ENCODE results near the gene COL7A1. TPM values are rescaled to one million over a fixed set of nuclear protein-coding genes. Genes with fewer than 3 reads are reported as not detected.

Gene COL7A1
- total RNA-seq (2.1 and 3.3 TPM in 2 replicates), polyA plus RNA-seq (0.75 and 2.9 TPM in 2 replicates), polyA minus RNA-seq (0.09 and 0.21 TPM in 2 replicates)
- 0.61 TPM for total RNA-seq (2013)

- ATAC-seq (ENCODE audit: low read depth) = peak; percentile 15
- H3K4me3 Mint-ChIP-seq = peak within 1 kb of the TSS; percentile 45
- 4% methylated on average over 26 of the region's 35 CpGs for WGBS (ENCODE audit: insufficient coverage)
- ChIA-PET POLR2A (no interaction called here), CTCF (no interaction called here)
- peaks cover 24% of the 10 kb centered on the region for H3K27me3 Mint-ChIP-seq
- no peaks in the 10 kb centered on the region for H3K9me3 Mint-ChIP-seq (ENCODE audit: insufficient read depth)
- no peaks in the 10 kb centered on the region for H3K79me2 ChIP-seq (ENCODE audit: control insufficient read depth, insufficient read depth, low read length)
- peak within 1 kb of the TSS; percentile 38 for H2AFZ ChIP-seq (ENCODE audit: insufficient read depth, low read depth, low read length, poor library complexity, severe bottlenecking)
- peaks cover 0 to 33% (median 6%) of the 10 kb centered on the region in 4 experiments for H3K27me3 ChIP-seq (replicated peaks in 1 of 4; ENCODE audit: control extremely low read depth in 1 of 4, control insufficient read depth in 3 of 4, insufficient read depth in 4 of 4, low read length in 3 of 4)
- TF ChIP-seq EZH2 (IDR thresholded peaks at IDR 0.05; ENCODE audit: borderline replicate concordance, insufficient read depth, low read depth, low read length, poor library complexity, severe bottlenecking) = no peak
- TF ChIP-seq, protein P1, sequence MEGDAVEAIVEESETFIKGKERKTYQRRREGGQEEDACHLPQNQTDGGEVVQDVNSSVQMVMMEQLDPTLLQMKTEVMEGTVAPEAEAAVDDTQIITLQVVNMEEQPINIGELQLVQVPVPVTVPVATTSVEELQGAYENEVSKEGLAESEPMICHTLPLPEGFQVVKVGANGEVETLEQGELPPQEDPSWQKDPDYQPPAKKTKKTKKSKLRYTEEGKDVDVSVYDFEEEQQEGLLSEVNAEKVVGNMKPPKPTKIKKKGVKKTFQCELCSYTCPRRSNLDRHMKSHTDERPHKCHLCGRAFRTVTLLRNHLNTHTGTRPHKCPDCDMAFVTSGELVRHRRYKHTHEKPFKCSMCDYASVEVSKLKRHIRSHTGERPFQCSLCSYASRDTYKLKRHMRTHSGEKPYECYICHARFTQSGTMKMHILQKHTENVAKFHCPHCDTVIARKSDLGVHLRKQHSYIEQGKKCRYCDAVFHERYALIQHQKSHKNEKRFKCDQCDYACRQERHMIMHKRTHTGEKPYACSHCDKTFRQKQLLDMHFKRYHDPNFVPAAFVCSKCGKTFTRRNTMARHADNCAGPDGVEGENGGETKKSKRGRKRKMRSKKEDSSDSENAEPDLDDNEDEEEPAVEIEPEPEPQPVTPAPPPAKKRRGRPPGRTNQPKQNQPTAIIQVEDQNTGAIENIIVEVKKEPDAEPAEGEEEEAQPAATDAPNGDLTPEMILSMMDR (IDR thresholded peaks at IDR 0.05) = no peak
- no peak within 1 kb of the TSS for H3K9ac ChIP-seq (ENCODE audit: low read length)
- no peaks in the 10 kb centered on the region for H3K9me3 ChIP-seq (ENCODE audit: control extremely low read depth in 1 of 3, control insufficient read depth in 2 of 3, insufficient read depth in 1 of 3, low read length in 2 of 3)
- H3K4me1 Mint-ChIP-seq = peaks cover 9% of the 10 kb centered on the region
- H3K4me2 ChIP-seq (replicated peaks; ENCODE audit: low read depth, low read length, poor library complexity, severe bottlenecking) = peak within 1 kb of the TSS; percentile 53
- no peak within 1 kb of the TSS for H3K4me3 ChIP-seq (ENCODE audit: control extremely low read depth in 1 of 5, extremely low read depth in 1 of 5, insufficient read depth in 1 of 5, low read depth in 2 of 5, low read length in 4 of 5)
- intact Hi-C loops (cut with micrococcal nuclease) = no loop called here
- H3K4me1 ChIP-seq (ENCODE audit: control insufficient read depth in 2 of 2, insufficient read depth in 2 of 2, low read length in 2 of 2) = peaks cover 4 to 9% of the 10 kb centered on the region in 2 donors
- H3K36me3 ChIP-seq (replicated peaks in 1 of 2; ENCODE audit: control extremely low read depth in 1 of 2, control insufficient read depth in 1 of 2, extremely low read depth in 1 of 2, insufficient read depth in 2 of 2, low read length in 1 of 2) = peaks cover 0 to 24% of the 10 kb centered on the region in 2 experiments
- peak; percentile 71 for DNase-seq
- H3K27ac ChIP-seq (ENCODE audit: low read length in 2 of 2) = no peak within 1 kb of the TSS
- no peak within 1 kb of the TSS for H3K27ac Mint-ChIP-seq
- H4K20me1 ChIP-seq (ENCODE audit: control insufficient read depth, insufficient read depth, low read length, poor library complexity, severe bottlenecking) = no peaks in the 10 kb centered on the region
Measured at GRCh38 chr3:48595075-48595525, at the start of gene COL7A1. Gene COL7A1 (minus strand): TSS chr3:48595329. CDS start chr3:48595159, 170 bp downstream.

GRCh38 chr3:48642605-48643004 lies 47.5 kb upstream of the COL7A1 start:
- ATAC-seq (ENCODE audit: low read depth) = no peak
- Histone ChIP-seq H3K4me2 (replicated peaks; ENCODE audit: low read depth, low read length, poor library complexity, severe bottlenecking) (no peak overlapping the region), H3K4me1 (ENCODE audit: control insufficient read depth in 2 of 2, insufficient read depth in 2 of 2, low read length in 2 of 2) (no peaks in the 10 kb centered on the region), H2AFZ (ENCODE audit: insufficient read depth, low read depth, low read length, poor library complexity, severe bottlenecking) (no peak overlapping the region), H3K79me2 (ENCODE audit: control insufficient read depth, insufficient read depth, low read length) (no peaks in the 10 kb centered on the region), H3K9me3 (ENCODE audit: control extremely low read depth in 1 of 3, control insufficient read depth in 2 of 3, insufficient read depth in 1 of 3, low read length in 2 of 3) (no peaks in the 10 kb centered on the region), H3K4me3 (ENCODE audit: control extremely low read depth in 1 of 5, extremely low read depth in 1 of 5, insufficient read depth in 1 of 5, low read depth in 2 of 5, low read length in 4 of 5) (no peak overlapping the region), H3K27ac (ENCODE audit: low read length in 2 of 2) (no peak overlapping the region), H4K20me1 (ENCODE audit: control insufficient read depth, insufficient read depth, low read length, poor library complexity, severe bottlenecking) (no peaks in the 10 kb centered on the region), H3K27me3 (replicated peaks in 1 of 4; ENCODE audit: control extremely low read depth in 1 of 4, control insufficient read depth in 3 of 4, insufficient read depth in 4 of 4, low read length in 3 of 4) (peaks cover 0 to 11% (median 0%) of the 10 kb centered on the region in 4 experiments), H3K9ac (ENCODE audit: low read length) (no peak overlapping the region), H3K36me3 (replicated peaks in 1 of 2; ENCODE audit: control extremely low read depth in 1 of 2, control insufficient read depth in 1 of 2, extremely low read depth in 1 of 2, insufficient read depth in 2 of 2, low read length in 1 of 2) (no peaks in the 10 kb centered on the region)
- 98% methylated on average over 12 of the region's 12 CpGs for WGBS (ENCODE audit: insufficient coverage)
- Mint-ChIP-seq H3K27me3 (no peaks in the 10 kb centered on the region), H3K4me3 (no peak overlapping the region), H3K9me3 (ENCODE audit: insufficient read depth) (no peaks in the 10 kb centered on the region), H3K27ac (no peak overlapping the region), H3K4me1 (no peaks in the 10 kb centered on the region)
- ChIA-PET CTCF (no interaction called here), POLR2A (no interaction called here)
- TF ChIP-seq, protein P1 (IDR thresholded peaks at IDR 0.05) = no peak
- TF ChIP-seq EZH2 (IDR thresholded peaks at IDR 0.05; ENCODE audit: borderline replicate concordance, insufficient read depth, low read depth, low read length, poor library complexity, severe bottlenecking) = no peak
- DNase-seq = no peak
- intact Hi-C loops (cut with micrococcal nuclease) = no loop called here

Measured in B cell (primary cell).